Right lobe of liver (tissue), 6 donors: ENCODE data around the gene HSPA1L. TPM values are rescaled to one million over a fixed set of nuclear protein-coding genes. Genes with fewer than 3 reads are reported as not detected.
A peak's percentile ranks its signal among the peaks of the same experiment; 100 is the strongest.

Source experiments
- ATAC-seq, 4 donors: fragments of 200-7000 bp; cut with Tn5 transposase; one replicate each; pipeline ENCODE4 v1.9.1; 2020; ENCODE audit warnings: mild to moderate bottlenecking in 4 of 4, moderate library complexity in 4 of 4
- DNase-seq, 3 donors: peaks; one replicate each; pipeline ENCODE4 v3.0.0-alpha.2; 2020
- H3K27ac ChIP-seq, 3 donors: fragments of 200-600 bp; one replicate each; pipeline ENCODE4 v1.8.0; 2022
- H3K27me3 ChIP-seq, 2 donors: fragments of 200-600 bp; one replicate each; pipeline ENCODE4 v1.8.0; 2022
- H3K36me3 ChIP-seq, 4 donors: fragments of 200-600 bp; sonication (generic) in 1 of 4; one replicate each; pipeline versions ENCODE4 v1.5.1 to v1.8.0; 2017 to 2022; ENCODE audit warnings: control low read depth in 1 of 4
- H3K4me1 ChIP-seq, 4 donors: fragments of 200-600 bp; sonication (generic) in 1 of 4; one replicate each; pipeline versions ENCODE4 v1.5.1 to v1.8.0; 2017 to 2022; ENCODE audit warnings: control low read depth in 1 of 4
- H3K4me3 ChIP-seq, 3 donors: fragments of 200-600 bp; one replicate each; pipeline ENCODE4 v1.8.0; 2022
- H3K9me3 ChIP-seq, 4 donors: fragments of 200-600 bp; sonication (generic) in 1 of 4; one replicate each; pipeline versions ENCODE4 v1.5.1 to v1.8.0; 2017 to 2022; ENCODE audit warnings: control low read depth in 1 of 4
- CTCF ChIP-seq, 4 donors: fragments of 200-600 bp in 3 of 4; fragments of 450-650 bp in 1 of 4; IDR thresholded peaks; one replicate each; pipeline versions ENCODE4 v1.5.1 to v1.8.0; 2016 to 2022; ENCODE audit warnings: antibody characterized with exemption in 4 of 4, mild to moderate bottlenecking in 2 of 4
- POLR2A ChIP-seq: fragments of 450-650 bp; IDR thresholded peaks from one replicate; pipeline ENCODE4 v1.6.1; 2017; ENCODE audit warnings: antibody characterized with exemption, mild to moderate bottlenecking
- WGBS: methylation state at CpG from one replicate; pipeline ENCODE4 v1.1.6; 2018; ENCODE audit warnings: low coverage, low lambda C conversion rate; ENCODE audit not compliant: insufficient coverage; ENCODE audit errors: missing lambda C conversion rate; 5-methylcytosine and 5-hydroxymethylcytosine counted together
- intact Hi-C, 2 donors: fragments of 100-400 bp; cut with DNase I; formaldehyde crosslinking; loops; one replicate each; pipeline versions ENCODE4 v1.11.2 to v1.14.1; 2022
- small RNA-seq, 2 experiments: library from RNA; depleted of rRNA; stranded (forward); fragments of <200 nt; gene quantifications; one replicate each; pipeline ENCODE3, GENCODE V24; 2016
- total RNA-seq, 6 experiments: library from RNA; depleted of rRNA in 2 of 6; stranded (reverse); fragments of >200 nt in 2 of 6; fragmentation: NEBNext Ultra II Directional in 3 of 6; extraction: Animal tissue kit (Norgen Biotek cat#: 25700) in 3 of 6; gene quantifications; one replicate each; pipeline versions ENCODE4 v1.1.0 to v1.2.4, GENCODE V29; 2016 to 2023
- donor health status: DM: no; HTN: yes; CAD: no.
- donor health status: DM: no; HTN: no; CAD: no.
- donor health status: DM: no; HTN: no; CAD: no.
- donor health status: DM: no; HTN: yes; CAD: no.
- donor health status: DM: no; HTN: yes; CAD: no.

The HSPA1L gene
- total RNA-seq, 6 experiments from 2014 or later = 0.37 to 1.2 (median 0.56) TPM

DNA sequence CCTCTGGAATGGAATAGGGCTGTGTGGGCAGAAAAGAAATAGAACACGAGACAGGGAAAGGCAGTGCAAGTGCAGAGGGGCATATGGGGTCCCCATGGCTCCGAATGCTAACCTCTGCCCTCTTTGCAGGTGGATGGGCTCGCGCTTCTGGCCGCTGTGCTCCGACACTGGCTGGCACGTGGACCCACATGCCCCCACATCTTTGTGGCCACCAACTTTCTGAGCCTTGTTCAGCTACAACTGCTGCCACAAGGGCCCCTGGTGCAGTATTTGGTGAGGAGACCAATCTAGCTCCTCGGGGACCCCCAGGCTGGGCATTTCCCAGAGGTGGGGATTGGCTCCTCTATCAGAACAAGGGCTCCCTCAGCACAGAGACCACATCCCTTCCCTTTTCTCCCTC, 53.7 kb downstream of the HSPA1L start:
- Histone ChIP-seq H3K27ac (no peak overlapping the region), H3K36me3 (no peaks in the 10 kb centered on the region), H3K4me3 (no peak overlapping the region), H3K4me1 (no peaks in the 10 kb centered on the region), H3K27me3 (no peaks in the 10 kb centered on the region), H3K9me3 (no peaks in the 10 kb centered on the region)
- DNase-seq = peak in 1 of 3 donors; percentile 27
- 100% methylated on average over 1 of the region's 8 CpGs for WGBS
- no peak for ATAC-seq
- intact Hi-C loops = loop anchor here (10.0 kb wide), 2 partner anchors 47 to 77 kb away; partner anchors contain the start of genes LY6G5C (in 2 of the 2) and LY6G6D (in 1 of the 2)
- TF ChIP-seq CTCF (IDR thresholded peaks at IDR 0.05) (no peak), POLR2A (no peak)

- H3K36me3 ChIP-seq = no peaks in the 10 kb centered on the region
- H3K4me3 ChIP-seq = no peak overlapping the region
- H3K9me3 ChIP-seq = no peaks in the 10 kb centered on the region
- no peaks in the 10 kb centered on the region for H3K4me1 ChIP-seq
- H3K27me3 ChIP-seq = no peaks in the 10 kb centered on the region
- ATAC-seq (no peak), DNase-seq (no peak)
- intact Hi-C loops = loop anchor here (10.0 kb wide), 2 partner anchors 46 to 76 kb away; partner anchors contain the start of genes LY6G5C (in 2 of the 2) and LY6G6D (in 1 of the 2)
- 95% methylated on average over 2 of the region's 5 CpGs for WGBS
- TF ChIP-seq CTCF (IDR thresholded peaks at IDR 0.05) (no peak), POLR2A (no peak)
- no peak overlapping the region for H3K27ac ChIP-seq
Measured at GRCh38 chr6:31760790-31761189, 54.3 kb downstream of the HSPA1L start.

Small RNA genes lying within 50 kb of the gene (small RNA-seq; reads per million reads assigned to genes)
- 0 reads per million in 2 experiments for gene MSH5-SAPCD1
- 0 reads per million in 2 experiments for gene RF00019
- 0 reads per million in 2 experiments for gene SAPCD1
- gene SNORD48 = 1,027 to 1,508 reads per million in 2 experiments
- gene SNORD52 = 0 reads per million in 2 experiments

Other genes with a start within 250 kb of the HSPA1L start
- gene LTA, start 243.0 kb downstream of the HSPA1L start, total RNA-seq = under 1 TPM in 1 of 6 experiments, not detected in 5; 0.20 TPM
- 1 to 10 TPM in 1 of 6 experiments, under 1 TPM in 1, not detected in 4; 0.15 to 1.0 TPM for gene TNF, start 239.7 kb downstream of the HSPA1L start, total RNA-seq
- 1 to 10 TPM in 2 of 6 experiments, under 1 TPM in 4; 0.28 to 2.2 (median 0.62) TPM for gene LTB, start 232.9 kb downstream of the HSPA1L start, total RNA-seq
- 10 to 100 TPM in 1 of 6 experiments, 1 to 10 TPM in 5; 1.5 to 21.5 (median 6.7) TPM for gene LST1, start 229.0 kb downstream of the HSPA1L start, total RNA-seq
- under 1 TPM in 3 of 6 experiments, not detected in 3; 0.20 to 0.55 (median 0.46) TPM for gene NCR3, start 222.3 kb downstream of the HSPA1L start, total RNA-seq
- gene AIF1, start 200.0 kb downstream of the HSPA1L start, total RNA-seq = 10 to 100 TPM in 4 of 6 experiments, 1 to 10 TPM in 2; 6.7 to 28.5 (median 13.0) TPM
- gene PRRC2A, start 194.6 kb downstream of the HSPA1L start, total RNA-seq = 10 to 100 TPM; 34.7 to 59.6 (median 39.4) TPM
- gene BAG6, start 162.6 kb downstream of the HSPA1L start, total RNA-seq = 100 to 1,000 TPM; 114 to 196 (median 142) TPM
- 100 to 1,000 TPM; 100 to 182 (median 116) TPM for gene APOM, start 159.4 kb downstream of the HSPA1L start, total RNA-seq
- gene C6orf47, start 154.5 kb downstream of the HSPA1L start, total RNA-seq = 1 to 10 TPM; 6.6 to 8.7 (median 7.6) TPM
- gene GPANK1, start 150.3 kb downstream of the HSPA1L start, total RNA-seq = 10 to 100 TPM in 1 of 6 experiments, 1 to 10 TPM in 5; 6.4 to 10.0 (median 8.0) TPM
- gene CSNK2B, start 149.2 kb downstream of the HSPA1L start, total RNA-seq = 100 to 1,000 TPM in 2 of 6 experiments, 10 to 100 TPM in 4; 52.5 to 171 (median 64.5) TPM
- 1 to 10 TPM in 5 of 6 experiments, under 1 TPM in 1; 0.98 to 5.7 (median 2.6) TPM for gene LY6G5B, start 145.3 kb downstream of the HSPA1L start, total RNA-seq
- gene LY6G5C, start 134.2 kb downstream of the HSPA1L start, total RNA-seq = 1 to 10 TPM in 3 of 6 experiments, under 1 TPM in 3; 0.68 to 1.6 (median 1.2) TPM
- 10 to 100 TPM; 29.7 to 34.8 (median 31.2) TPM for gene ABHD16A, start 112.0 kb downstream of the HSPA1L start, total RNA-seq
- not detected for gene LY6G6F, start 108.4 kb downstream of the HSPA1L start, total RNA-seq
- gene LY6G6D, start 99.9 kb downstream of the HSPA1L start, total RNA-seq = not detected
- gene LY6G6C, start 93.5 kb downstream of the HSPA1L start, total RNA-seq = not detected
- under 1 TPM in 2 of 6 experiments, not detected in 4; 0.33 to 0.56 TPM for gene MPIG6B, start 91.9 kb downstream of the HSPA1L start, total RNA-seq
- 10 to 100 TPM; 16.3 to 27.5 (median 19.1) TPM for gene DDAH2, start 86.0 kb downstream of the HSPA1L start, total RNA-seq
- gene CLIC1, start 78.8 kb downstream of the HSPA1L start, total RNA-seq = 100 to 1,000 TPM in 1 of 6 experiments, 10 to 100 TPM in 5; 36.7 to 123 (median 62.0) TPM
- 1 to 10 TPM; 3.2 to 8.5 (median 4.3) TPM for gene MSH5, start 75.3 kb downstream of the HSPA1L start, total RNA-seq
- gene SAPCD1, start 52.6 kb downstream of the HSPA1L start, total RNA-seq = 1 to 10 TPM in 2 of 6 experiments, under 1 TPM in 3, not detected in 1; 0.62 to 1.6 (median 0.90) TPM
- gene VWA7, start 38.0 kb downstream of the HSPA1L start, total RNA-seq = 1 to 10 TPM; 1.2 to 5.2 (median 2.7) TPM
- gene VARS1, start 19.5 kb downstream of the HSPA1L start, total RNA-seq = 10 to 100 TPM; 31.0 to 58.1 (median 41.0) TPM
- gene LSM2, start 8.3 kb downstream of the HSPA1L start, total RNA-seq = 10 to 100 TPM; 11.0 to 26.1 (median 11.6) TPM
- 100 to 1,000 TPM in 2 of 6 experiments, 10 to 100 TPM in 4; 73.2 to 442 (median 80.2) TPM for gene HSPA1A, start 260 bp upstream of the HSPA1L start, total RNA-seq
- gene HSPA1B, start 12.5 kb upstream of the HSPA1L start, total RNA-seq = 100 to 1,000 TPM in 2 of 6 experiments, 10 to 100 TPM in 4; 41.5 to 144 (median 47.5) TPM
- gene NEU1, start 47.5 kb upstream of the HSPA1L start, total RNA-seq = 10 to 100 TPM; 20.3 to 44.8 (median 34.1) TPM
- under 1 TPM in 2 of 6 experiments, not detected in 4; 0.09 to 0.25 TPM for gene SLC44A4, start 63.7 kb upstream of the HSPA1L start, total RNA-seq
- gene EHMT2, start 82.4 kb upstream of the HSPA1L start, total RNA-seq = 10 to 100 TPM; 10.7 to 20.1 (median 13.3) TPM
- under 1 TPM in 5 of 6 experiments, not detected in 1; 0.25 to 0.82 (median 0.51) TPM for gene ZBTB12, start 86.8 kb upstream of the HSPA1L start, total RNA-seq
- gene C2, start 112.4 kb upstream of the HSPA1L start, total RNA-seq = 100 to 1,000 TPM; 309 to 739 (median 533) TPM
- 1,000 to 10,000 TPM; 1,939 to 4,112 (median 3,131) TPM for gene CFB, start 130.8 kb upstream of the HSPA1L start, total RNA-seq
- 10 to 100 TPM in 5 of 6 experiments, 1 to 10 TPM in 1; 9.3 to 33.8 (median 18.3) TPM for gene NELFE, start 143.7 kb upstream of the HSPA1L start, total RNA-seq
- 10 to 100 TPM; 26.3 to 73.1 (median 47.1) TPM for gene SKIC2, start 143.9 kb upstream of the HSPA1L start, total RNA-seq
- gene DXO, start 156.9 kb upstream of the HSPA1L start, total RNA-seq = 10 to 100 TPM in 5 of 6 experiments, 1 to 10 TPM in 1; 9.8 to 14.6 (median 12.1) TPM
- 1,000 to 10,000 TPM; 1,495 to 2,818 (median 2,205) TPM for gene C4A, start 166.8 kb upstream of the HSPA1L start, total RNA-seq
- 1,000 to 10,000 TPM; 1,420 to 2,805 (median 2,265) TPM for gene C4B, start 199.5 kb upstream of the HSPA1L start, total RNA-seq
- gene CYP21A2, start 223.1 kb upstream of the HSPA1L start, total RNA-seq = 10 to 100 TPM in 3 of 6 experiments, 1 to 10 TPM in 3; 5.7 to 60.7 (median 14.0) TPM